ENCODE results near the gene MAP2K7.
"Not testable (repeated sequence)": the region's sequence is repeated elsewhere in the genome, so short reads cannot be mapped to it uniquely, and the experiment has no call there.

The MAP2K7 gene

GRCh38 chr19:7885818-7886217 lies 17.9 kb upstream of the MAP2K7 start:
- DNase-seq, result no peak

GRCh38 chr19:7887408-7888144 lies 16.1 kb upstream of the MAP2K7 start:
- DNase-seq, result peak in 1 of 2 experiments; percentile 15

GRCh38 chr19:7888145-7888825 lies 15.4 kb upstream of the MAP2K7 start, which contains the start of gene LRRC8E:
LRRC8E (plus strand) TSS chr19:7888510; CDS start chr19:7895604, 7,094 bp downstream.
- DNase-seq, result no peak

GRCh38 chr19:7888826-7889217 lies 14.9 kb upstream of the MAP2K7 start:
- no peak for DNase-seq

GRCh38 chr19:7893362-7894101 lies 10.1 kb upstream of the MAP2K7 start:
- not testable (repeated sequence) for DNase-seq

GRCh38 chr19:7894612-7895309 lies 8.9 kb upstream of the MAP2K7 start:
- no peak for DNase-seq

- DNase-seq, result no peak
Measured at GRCh38 chr19:7895565-7895964, 8.1 kb upstream of the MAP2K7 start.

GRCh38 chr19:7897292-7897691 lies 6.4 kb upstream of the MAP2K7 start:
- no peak for DNase-seq

- no peak for DNase-seq
Measured at GRCh38 chr19:7898967-7899366, 4.7 kb upstream of the MAP2K7 start.

- no peak for DNase-seq
Measured at GRCh38 chr19:7899751-7900378, 3.8 kb upstream of the MAP2K7 start.

- DNase-seq, result no peak
Measured at GRCh38 chr19:7900401-7900870, 3.2 kb upstream of the MAP2K7 start.

- no peak for DNase-seq
Measured at GRCh38 chr19:7900931-7901330, 2.7 kb upstream of the MAP2K7 start.

- DNase-seq, result no peak
Measured at GRCh38 chr19:7901337-7901736, 2.3 kb upstream of the MAP2K7 start.

- DNase-seq, result no peak
Measured at GRCh38 chr19:7902796-7903243, 857 bp upstream of the MAP2K7 start.

- DNase-seq, result peak in 1 of 2 experiments; percentile 17
Measured at GRCh38 chr19:7904074-7905020, 670 bp downstream of the MAP2K7 start.

GRCh38 chr19:7905268-7905667 lies 1.6 kb downstream of the MAP2K7 start:
- no peak for DNase-seq

GRCh38 chr19:7905859-7906258 lies 2.2 kb downstream of the MAP2K7 start:
- no peak for DNase-seq

GRCh38 chr19:7907122-7907521 lies 3.4 kb downstream of the MAP2K7 start:
- no peak for DNase-seq

- no peak for DNase-seq
Measured at GRCh38 chr19:7907544-7907943, 3.9 kb downstream of the MAP2K7 start.

GRCh38 chr19:7908078-7908699 lies 4.5 kb downstream of the MAP2K7 start:
- DNase-seq, result no peak

All from Kasumi-1 (cell line).